Gastrocnemius medialis (tissue), 4 donors: Measurements from ENCODE around the gene HYPK.

ENCODE experiments used
- POLR2A ChIP-seq, 2 donors: fragments of 450-650 bp; IDR thresholded peaks; one replicate each; pipeline ENCODE4 v1.6.1; 2017; ENCODE audit warnings: antibody characterized with exemption in 2 of 2, mild to moderate bottlenecking in 2 of 2, moderate library complexity in 2 of 2
- TF ChIP-seq, protein P1 (sequence below), 5 experiments: fragments of 450-650 bp in 3 of 5; fragments of 200-600 bp in 2 of 5; sonication (generic) in 2 of 5; IDR thresholded peaks in 4 of 5; conservative IDR thresholded peaks in 1 of 5; 1 replicate in 4 of 5; 2 replicates in 1 of 5; pipeline ENCODE4 v1.5.1; 2016 to 2019; ENCODE audit warnings: antibody characterized with exemption in 5 of 5, mild to moderate bottlenecking in 3 of 5, moderate library complexity in 3 of 5

DNA sequence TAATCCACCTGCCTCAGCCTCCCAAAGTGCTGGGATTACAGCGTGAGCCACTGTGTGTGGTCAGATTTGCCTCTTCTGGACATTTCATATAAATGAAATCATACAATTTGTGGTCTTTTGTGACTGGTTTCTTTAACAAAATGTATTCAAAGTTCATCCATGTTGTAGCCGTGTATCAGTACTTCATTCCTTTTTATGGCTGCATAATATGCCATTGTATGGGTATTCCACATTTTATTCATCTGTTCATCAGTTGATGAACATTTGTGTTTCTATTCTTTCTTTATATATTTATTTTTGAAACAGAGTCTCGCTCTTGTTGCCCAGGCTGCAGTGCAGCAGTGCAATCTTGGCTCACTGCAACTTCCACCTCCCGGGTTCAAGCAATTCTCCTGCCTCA lies 52.2 kb downstream of the HYPK start:
- TF ChIP-seq, protein P1, sequence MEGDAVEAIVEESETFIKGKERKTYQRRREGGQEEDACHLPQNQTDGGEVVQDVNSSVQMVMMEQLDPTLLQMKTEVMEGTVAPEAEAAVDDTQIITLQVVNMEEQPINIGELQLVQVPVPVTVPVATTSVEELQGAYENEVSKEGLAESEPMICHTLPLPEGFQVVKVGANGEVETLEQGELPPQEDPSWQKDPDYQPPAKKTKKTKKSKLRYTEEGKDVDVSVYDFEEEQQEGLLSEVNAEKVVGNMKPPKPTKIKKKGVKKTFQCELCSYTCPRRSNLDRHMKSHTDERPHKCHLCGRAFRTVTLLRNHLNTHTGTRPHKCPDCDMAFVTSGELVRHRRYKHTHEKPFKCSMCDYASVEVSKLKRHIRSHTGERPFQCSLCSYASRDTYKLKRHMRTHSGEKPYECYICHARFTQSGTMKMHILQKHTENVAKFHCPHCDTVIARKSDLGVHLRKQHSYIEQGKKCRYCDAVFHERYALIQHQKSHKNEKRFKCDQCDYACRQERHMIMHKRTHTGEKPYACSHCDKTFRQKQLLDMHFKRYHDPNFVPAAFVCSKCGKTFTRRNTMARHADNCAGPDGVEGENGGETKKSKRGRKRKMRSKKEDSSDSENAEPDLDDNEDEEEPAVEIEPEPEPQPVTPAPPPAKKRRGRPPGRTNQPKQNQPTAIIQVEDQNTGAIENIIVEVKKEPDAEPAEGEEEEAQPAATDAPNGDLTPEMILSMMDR (IDR thresholded peaks at IDR 0.05 in 4 of 5, conservative IDR thresholded peaks at IDR 0.05 in 1 of 5): no peak
- TF ChIP-seq POLR2A (IDR thresholded peaks at IDR 0.05): no peak
